DMS114 treated with DMSO at 0.1 percent for 48 hours (cell line): ENCODE results near the gene NFASC.

Source experiments
- DNase-seq: peaks from one replicate; lab custom pipeline; 2025; ENCODE audit not compliant: unreplicated experiment; lab: John Stamatoyannopoulos, UW

The NFASC gene

GRCh38 chr1:204958317-204959307 is 88.0 kb downstream of the NFASC start:
- no peak for DNase-seq

- no peak for DNase-seq
Measured at GRCh38 chr1:204959374-204959773, 88.7 kb downstream of the NFASC start.

GRCh38 chr1:204959836-204960235 is 89.2 kb downstream of the NFASC start:
- no peak for DNase-seq

- no peak for DNase-seq
Measured at GRCh38 chr1:204960306-204961125, 89.9 kb downstream of the NFASC start.

GRCh38 chr1:204961765-204962419 is 91.2 kb downstream of the NFASC start:
- DNase-seq: no peak

- DNase-seq: no peak
Measured at GRCh38 chr1:204962742-204963632, 92.3 kb downstream of the NFASC start.

- no peak for DNase-seq
Measured at GRCh38 chr1:204967451-204967850, 96.8 kb downstream of the NFASC start.

GRCh38 chr1:204968135-204968534 is 97.5 kb downstream of the NFASC start:
- DNase-seq: no peak

- no peak for DNase-seq
Measured at GRCh38 chr1:204968951-204969350, 98.3 kb downstream of the NFASC start.

- no peak for DNase-seq
Measured at GRCh38 chr1:204970937-204971336, 100.3 kb downstream of the NFASC start.

GRCh38 chr1:204971517-204972336 is 101.1 kb downstream of the NFASC start:
- no peak for DNase-seq

- no peak for DNase-seq
Measured at GRCh38 chr1:204972426-204972825, 101.8 kb downstream of the NFASC start.

GRCh38 chr1:204973449-204973848 is 102.8 kb downstream of the NFASC start:
- DNase-seq: no peak

GRCh38 chr1:204974327-204974726 is 103.7 kb downstream of the NFASC start:
- no peak for DNase-seq

GRCh38 chr1:204975021-204975420 is 104.4 kb downstream of the NFASC start:
- no peak for DNase-seq

- peak; percentile 32 for DNase-seq
Measured at GRCh38 chr1:204975568-204976235, 105.0 kb downstream of the NFASC start.

- DNase-seq: no peak
Measured at GRCh38 chr1:204976646-204977045, 106.0 kb downstream of the NFASC start.

GRCh38 chr1:204977318-204977717 is 106.7 kb downstream of the NFASC start:
- no peak for DNase-seq

GRCh38 chr1:204978782-204979181 is 108.1 kb downstream of the NFASC start:
- DNase-seq: no peak
